Loucy (cell line): ENCODE measurements around the gene LRRC10B.

Experiments
- H2AFZ ChIP-seq: fragments of 200-600 bp; sonication (generic); 2 replicates; pipeline ENCODE4 v1.6.0; 2016; ENCODE audit warnings: antibody characterized with exemption, mild to moderate bottlenecking, low read length, moderate library complexity
- H3F3A ChIP-seq: fragments of 200-600 bp; 2 replicates; pipeline ENCODE4 v1.6.0; 2016; ENCODE audit warnings: antibody characterized with exemption, low read depth, mild to moderate bottlenecking
- H3K27me3 ChIP-seq: fragments of 200-600 bp; sonication (generic); 2 replicates; pipeline ENCODE4 v1.6.1; 2014; ENCODE audit warnings: low read length, mild to moderate bottlenecking; ENCODE audit not compliant: insufficient read depth, poor library complexity, severe bottlenecking
- H3K36me3 ChIP-seq: fragments of 200-600 bp; sonication (generic); 2 replicates; pipeline ENCODE4 v1.6.1; 2016; ENCODE audit warnings: low read length; ENCODE audit not compliant: insufficient read depth
- H3K4me1 ChIP-seq: fragments of 200-600 bp; sonication (generic); 2 replicates; pipeline ENCODE4 v1.5.1; 2014; ENCODE audit warnings: low read length, mild to moderate bottlenecking; ENCODE audit not compliant: insufficient read depth, poor library complexity, severe bottlenecking
- H3K4me2 ChIP-seq: fragments of 200-600 bp; sonication (generic); 2 replicates; pipeline ENCODE4 v1.6.0; 2014; ENCODE audit warnings: antibody characterized with exemption, low read length, low read depth, mild to moderate bottlenecking; ENCODE audit not compliant: poor library complexity, severe bottlenecking
- H3K4me3 ChIP-seq: fragments of 200-600 bp; sonication (generic); 2 replicates; pipeline ENCODE4 v1.5.1; 2014; ENCODE audit warnings: low read length, mild to moderate bottlenecking, mixed read lengths; ENCODE audit not compliant: poor library complexity, severe bottlenecking
- H3K79me2 ChIP-seq: fragments of 200-600 bp; sonication (generic); 2 replicates; pipeline ENCODE4 v1.6.1; 2014; ENCODE audit warnings: low read length; ENCODE audit not compliant: insufficient read depth
- H3K9ac ChIP-seq: fragments of 200-600 bp; sonication (generic); 2 replicates; pipeline ENCODE4 v1.6.0; 2014; ENCODE audit warnings: mild to moderate bottlenecking, low read depth, low read length, moderate library complexity; ENCODE audit not compliant: poor library complexity, severe bottlenecking
- H3K9me2 ChIP-seq: fragments of 200-600 bp; sonication (generic); replicated peaks from 2 replicates; pipeline ENCODE4 v1.6.1; 2016; ENCODE audit warnings: low read depth, low read length, mixed read lengths
- H3K9me3 ChIP-seq: fragments of 200-600 bp; sonication (generic); 2 replicates; pipeline ENCODE4 v1.6.1; 2014; ENCODE audit warnings: mild to moderate bottlenecking, antibody characterized with exemption, low read length, low read depth; ENCODE audit not compliant: insufficient read depth
- H4K20me1 ChIP-seq: fragments of 200-600 bp; sonication (generic); 2 replicates; pipeline ENCODE4 v1.6.0; 2014; ENCODE audit warnings: antibody characterized with exemption, low read length, mild to moderate bottlenecking; ENCODE audit not compliant: insufficient read depth, poor library complexity, severe bottlenecking
- CTCF ChIP-seq: fragments of 200-600 bp; sonication (generic); conservative IDR thresholded peaks from 2 replicates; pipeline ENCODE4 v1.5.1; 2014; ENCODE audit warnings: mild to moderate bottlenecking, antibody characterized with exemption, low read length
- EZH2phosphoT487 ChIP-seq: fragments of 200-600 bp; IDR thresholded peaks from 2 replicates; pipeline ENCODE4 v1.6.1; 2018; ENCODE audit warnings: antibody characterized with exemption, mild to moderate bottlenecking, moderate library complexity, borderline replicate concordance

Gene LRRC10B

GRCh38 chr11:61545921-61546320 is 37.4 kb downstream of the LRRC10B start:
- Histone ChIP-seq H3K27me3 (no peaks in the 10 kb centered on the region), H3K9me3 (no peaks in the 10 kb centered on the region), H3K36me3 (no peaks in the 10 kb centered on the region), H3K4me1 (peaks cover 6% of the 10 kb centered on the region), H3K9me2 (no peaks in the 10 kb centered on the region), H3K9ac (no peak overlapping the region), H3K4me3 (no peak overlapping the region), H2AFZ (no peak overlapping the region), H3F3A (no peaks in the 10 kb centered on the region), H3K79me2 (no peaks in the 10 kb centered on the region), H4K20me1 (no peaks in the 10 kb centered on the region), H3K4me2 (no peak overlapping the region)
- TF ChIP-seq CTCF: no peak
- no peak for TF ChIP-seq EZH2phosphoT487

GRCh38 chr11:61546663-61547062 is 38.1 kb downstream of the LRRC10B start:
- Histone ChIP-seq H3K9ac (no peak overlapping the region), H3K9me3 (no peaks in the 10 kb centered on the region), H4K20me1 (no peaks in the 10 kb centered on the region), H3K36me3 (no peaks in the 10 kb centered on the region), H2AFZ (no peak overlapping the region), H3K79me2 (no peaks in the 10 kb centered on the region), H3K4me3 (no peak overlapping the region), H3K4me1 (no peaks in the 10 kb centered on the region), H3K27me3 (no peaks in the 10 kb centered on the region), H3F3A (no peaks in the 10 kb centered on the region), H3K9me2 (no peaks in the 10 kb centered on the region), H3K4me2 (no peak overlapping the region)
- TF ChIP-seq CTCF (no peak), EZH2phosphoT487 (no peak)

GRCh38 chr11:61547246-61547645 is 38.7 kb downstream of the LRRC10B start:
- Histone ChIP-seq H3K9me3 (no peaks in the 10 kb centered on the region), H3K4me3 (no peak overlapping the region), H3K9me2 (no peaks in the 10 kb centered on the region), H3F3A (no peaks in the 10 kb centered on the region), H3K9ac (no peak overlapping the region), H4K20me1 (no peaks in the 10 kb centered on the region), H3K36me3 (no peaks in the 10 kb centered on the region), H2AFZ (no peak overlapping the region), H3K79me2 (no peaks in the 10 kb centered on the region), H3K27me3 (no peaks in the 10 kb centered on the region), H3K4me1 (no peaks in the 10 kb centered on the region), H3K4me2 (no peak overlapping the region)
- TF ChIP-seq CTCF (no peak), EZH2phosphoT487 (no peak)
